HG03066 (cell line): Measurements from ENCODE around the gene PLS1.

Source experiments
- ATAC-seq: cut with Tn5 transposase; IDR thresholded peaks from one replicate; pipeline ENCODE4 v1.9.1; 2021; ENCODE audit warnings: low read depth; ENCODE audit not compliant: unreplicated experiment

PLS1 gene

DNA sequence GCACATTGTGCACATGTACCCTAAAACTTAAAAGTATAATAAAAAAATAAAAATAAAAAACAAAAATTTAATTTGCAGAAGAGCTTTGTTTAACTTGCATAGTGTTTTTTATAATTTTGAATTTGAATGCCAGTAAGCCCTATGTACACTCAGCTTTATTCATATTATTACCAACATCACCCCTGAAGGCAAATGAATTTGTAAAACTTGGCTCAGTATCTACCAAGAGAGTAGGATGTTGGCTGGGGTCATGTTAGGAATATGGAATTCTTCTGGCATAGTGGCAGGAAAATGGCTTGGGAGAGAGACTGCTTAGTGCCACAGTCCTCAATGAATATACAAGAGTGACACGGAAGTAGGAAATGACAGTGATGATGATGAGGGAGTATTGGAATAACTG is 158.3 kb downstream of the PLS1 start:
- ATAC-seq, result no peak
